Kidney (tissue), 14 donors: ENCODE data around the gene PDE10A. TPM values are rescaled to one million over a fixed set of nuclear protein-coding genes. Genes with fewer than 3 reads are reported as not detected.
A peak's percentile ranks its signal among the peaks of the same experiment; 100 is the strongest.

Source experiments
- DNase-seq, 5 donors: peaks; one replicate each; pipeline ENCODE4 v3.0.0-alpha.2; 2013 to 2020
- FAIRE-seq: peaks from 2 replicates; lab custom pipeline; 2012; peaks lifted over from hg19 to GRCh38; lab: Jason Lieb, UNC
- H3K27ac ChIP-seq, 2 donors: one replicate each; pipeline ENCODE4 v1.7.0; 2013; ENCODE audit warnings: low read depth in 2 of 2, low read length in 2 of 2, inconsistent platforms in 1 of 2
- H3K27me3 ChIP-seq: one replicate; pipeline ENCODE4 v1.7.1; 2013; ENCODE audit warnings: low read length, inconsistent platforms; ENCODE audit not compliant: control insufficient read depth, insufficient read depth
- H3K36me3 ChIP-seq, 3 donors: one replicate each; pipeline versions ENCODE4 v1.7.0 to v1.7.1; 2013; ENCODE audit warnings: low read length in 3 of 3, control low read depth in 1 of 3, inconsistent platforms in 1 of 3; ENCODE audit not compliant: insufficient read depth in 3 of 3, control insufficient read depth in 2 of 3
- H3K4me1 ChIP-seq, 3 donors: one replicate each; pipeline versions ENCODE4 v1.7.0 to v1.7.1; 2013; ENCODE audit warnings: low read length in 3 of 3, inconsistent platforms in 1 of 3, low read depth in 1 of 3; ENCODE audit not compliant: control insufficient read depth in 2 of 3, insufficient read depth in 2 of 3
- H3K4me3 ChIP-seq, 3 donors: one replicate each; pipeline versions ENCODE4 v1.7.0 to v1.8.1; 2013; ENCODE audit warnings: low read length in 3 of 3, control low read depth in 1 of 3, inconsistent platforms in 1 of 3
- H3K9ac ChIP-seq, 3 donors: one replicate each; pipeline versions ENCODE4 v1.7.0 to v1.7.1; 2013; ENCODE audit warnings: low read length in 3 of 3, control low read depth in 1 of 3, inconsistent platforms in 1 of 3
- H3K9me3 ChIP-seq, 3 donors: one replicate each; pipeline versions ENCODE4 v1.7.0 to v1.7.1; 2013; ENCODE audit warnings: low read length in 3 of 3, control low read depth in 1 of 3, inconsistent platforms in 1 of 3; ENCODE audit not compliant: control insufficient read depth in 2 of 3, insufficient read depth in 1 of 3
- intact Hi-C: fragments of 100-400 bp; cut with DNase I; formaldehyde crosslinking; loops from one replicate; pipeline ENCODE4 v1.11.1; 2022
- polyA plus RNA-seq: library from polyadenylated mRNA; stranded (reverse); fragments of 350-450 nt; fragmentation: Illumina TruSeq; extraction: RNeasy Lipid Tissue Mini Kit (QIAGEN cat#74804); gene quantifications from one replicate; pipeline ENCODE4 v1.2.3, GENCODE V29; 2014; ENCODE audit warnings: low read depth, low replicate concordance; ENCODE audit not compliant: insufficient read depth
- total RNA-seq: library from RNA; stranded (reverse); fragmentation: NEBNext Ultra II Directional; extraction: Animal tissue kit (Norgen Biotek cat#: 25700); gene quantifications from one replicate; pipeline ENCODE4 v1.2.1, GENCODE V29; 2021
- TF ChIP-seq, protein P1 (sequence below): IDR thresholded peaks from 3 replicates; pipeline ENCODE4 v1.5.1; 2012; ENCODE audit warnings: mild to moderate bottlenecking, moderate library complexity, borderline replicate concordance; ENCODE audit not compliant: insufficient read depth; ENCODE audit errors: extremely low read depth
- donor health status: control.
- donor health status: control.
- donor health status: control.
- donor health status: control.
- donor health status: control.
- donor health status: DM: yes; HTN: yes; CAD: no.
- donor health status: Normal renal cell carcinoma (clear cell type).

PDE10A gene
- total and polyA plus RNA-seq, 2 donors from 2014 or later: 4.8 to 23.1 TPM

DNA sequence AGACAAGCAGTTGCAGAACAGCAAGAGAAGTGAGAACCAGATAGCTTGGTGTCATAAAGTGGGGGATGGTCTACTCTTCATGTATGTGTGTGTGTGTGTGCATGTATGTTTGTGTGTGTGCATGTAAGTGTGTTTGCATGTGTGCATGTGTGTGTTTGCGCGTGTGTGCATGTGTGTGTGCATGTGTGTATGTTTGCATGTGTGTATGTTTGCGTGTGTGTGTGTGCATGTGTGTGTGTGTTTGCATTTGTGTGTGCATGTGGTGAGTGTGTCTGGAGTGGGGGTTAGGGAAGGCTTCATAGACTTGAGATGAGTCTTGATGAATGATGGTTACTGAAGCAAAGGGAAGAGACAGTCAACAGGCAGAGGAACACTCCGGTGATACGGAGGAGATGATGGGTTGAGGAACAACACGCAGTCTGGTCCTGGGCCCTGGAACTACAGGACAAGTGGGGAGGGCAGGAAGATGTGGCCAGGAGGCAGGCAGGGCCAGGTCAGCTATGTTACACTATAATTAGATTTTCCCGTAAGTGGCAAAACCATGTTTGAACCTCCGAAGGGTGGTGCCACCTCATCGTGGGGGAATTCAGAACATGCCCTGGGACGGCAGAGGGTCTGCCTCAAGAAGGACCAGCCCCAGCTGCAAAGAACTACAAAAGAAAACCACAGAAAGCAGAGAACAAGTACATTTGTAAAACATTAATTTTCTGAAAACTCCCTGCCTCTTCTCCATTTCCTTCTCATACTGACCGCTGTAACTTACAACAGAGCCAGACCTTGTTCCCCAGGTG lies 38.7 kb upstream of the PDE10A start:
- intact Hi-C loops: no loop called here
- H3K27me3 ChIP-seq: no peaks in the 10 kb centered on the region

DNA sequence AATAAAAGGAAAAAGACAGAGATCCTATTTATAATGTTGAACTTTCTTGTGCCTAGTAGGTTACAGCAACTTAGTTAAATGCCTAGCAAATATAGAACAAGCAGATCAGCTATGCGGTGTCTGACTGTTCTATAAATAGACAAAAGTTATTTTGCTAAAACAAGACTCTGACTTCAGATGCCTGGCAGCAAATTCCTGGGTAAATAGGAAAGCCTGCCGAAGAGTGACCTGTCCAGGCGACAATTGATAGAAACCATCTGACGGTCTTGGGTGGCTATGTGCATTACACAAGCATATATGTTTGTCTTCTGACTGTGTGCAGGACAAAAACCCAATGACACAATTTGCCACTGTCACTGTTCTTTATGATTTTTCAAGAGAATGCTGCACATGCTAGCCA lies 38.0 kb upstream of the PDE10A start:
- TF ChIP-seq, protein P1, sequence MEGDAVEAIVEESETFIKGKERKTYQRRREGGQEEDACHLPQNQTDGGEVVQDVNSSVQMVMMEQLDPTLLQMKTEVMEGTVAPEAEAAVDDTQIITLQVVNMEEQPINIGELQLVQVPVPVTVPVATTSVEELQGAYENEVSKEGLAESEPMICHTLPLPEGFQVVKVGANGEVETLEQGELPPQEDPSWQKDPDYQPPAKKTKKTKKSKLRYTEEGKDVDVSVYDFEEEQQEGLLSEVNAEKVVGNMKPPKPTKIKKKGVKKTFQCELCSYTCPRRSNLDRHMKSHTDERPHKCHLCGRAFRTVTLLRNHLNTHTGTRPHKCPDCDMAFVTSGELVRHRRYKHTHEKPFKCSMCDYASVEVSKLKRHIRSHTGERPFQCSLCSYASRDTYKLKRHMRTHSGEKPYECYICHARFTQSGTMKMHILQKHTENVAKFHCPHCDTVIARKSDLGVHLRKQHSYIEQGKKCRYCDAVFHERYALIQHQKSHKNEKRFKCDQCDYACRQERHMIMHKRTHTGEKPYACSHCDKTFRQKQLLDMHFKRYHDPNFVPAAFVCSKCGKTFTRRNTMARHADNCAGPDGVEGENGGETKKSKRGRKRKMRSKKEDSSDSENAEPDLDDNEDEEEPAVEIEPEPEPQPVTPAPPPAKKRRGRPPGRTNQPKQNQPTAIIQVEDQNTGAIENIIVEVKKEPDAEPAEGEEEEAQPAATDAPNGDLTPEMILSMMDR: no peak

More for the DNA sequence above, 38.7 kb upstream of the PDE10A start:
- DNase-seq: peak in 1 of 5 donors; percentile 78
- TF ChIP-seq, protein P1: no peak
- H3K4me3 ChIP-seq: no peak overlapping the region
- no peak for FAIRE-seq
- H3K27ac ChIP-seq: no peak overlapping the region
- H3K9me3 ChIP-seq: no peaks in the 10 kb centered on the region
- H3K9ac ChIP-seq: no peak overlapping the region
- H3K36me3 ChIP-seq: no peaks in the 10 kb centered on the region
- H3K4me1 ChIP-seq: no peaks in the 10 kb centered on the region

DNA sequence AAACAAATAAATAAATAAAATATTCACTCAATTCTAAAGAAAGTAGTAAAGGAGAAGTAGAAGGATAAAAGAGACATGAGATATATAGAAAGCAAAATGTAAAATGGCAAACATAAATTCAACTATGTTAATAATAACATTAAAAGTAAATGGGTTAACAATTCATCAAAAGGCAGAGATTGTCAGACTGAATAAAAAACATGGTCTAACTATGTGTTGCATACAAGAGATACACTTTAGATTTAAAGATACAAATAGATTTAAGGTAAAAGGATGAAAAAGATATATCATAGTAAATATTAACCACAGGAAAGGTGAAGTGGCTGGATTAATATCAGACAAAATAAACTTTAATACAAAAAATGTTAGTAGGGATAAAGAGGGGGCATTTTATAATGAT lies 35.8 kb upstream of the PDE10A start:
- Histone ChIP-seq H3K4me1 (peaks cover 0 to 4% (median 0%) of the 10 kb centered on the region in 3 donors), H3K4me3 (no peak overlapping the region), H3K27me3 (no peaks in the 10 kb centered on the region), H3K9ac (no peak overlapping the region), H3K36me3 (no peaks in the 10 kb centered on the region), H3K27ac (no peak overlapping the region), H3K9me3 (no peaks in the 10 kb centered on the region)
- TF ChIP-seq, protein P1: no peak
- no peak for FAIRE-seq
- no peak for DNase-seq
- intact Hi-C loops: no loop called here

More for the DNA sequence above, 38.0 kb upstream of the PDE10A start:
- H3K9me3 ChIP-seq: no peaks in the 10 kb centered on the region
- H3K4me3 ChIP-seq: no peak overlapping the region
- H3K9ac ChIP-seq: no peak overlapping the region
- H3K27me3 ChIP-seq: no peaks in the 10 kb centered on the region
- H3K36me3 ChIP-seq: no peaks in the 10 kb centered on the region
- FAIRE-seq: no peak
- intact Hi-C loops: no loop called here
- H3K27ac ChIP-seq: no peak overlapping the region
- no peaks in the 10 kb centered on the region for H3K4me1 ChIP-seq
- DNase-seq: peak in 1 of 5 donors; percentile 50
